ENCODE measurements around the gene NMNAT2. TPM values are rescaled to one million over a fixed set of nuclear protein-coding genes. Genes with fewer than 3 reads are reported as not detected.
A peak's percentile ranks its signal among the peaks of the same experiment; 100 is the strongest.
"Not testable (repeated sequence)": the region's sequence is repeated elsewhere in the genome, so short reads cannot be mapped to it uniquely, and the experiment has no call there.

Gene NMNAT2
- total RNA-seq, 1 experiment from 2014 or later = 11.4 TPM

- Mint-ChIP-seq H3K36me3 (ENCODE audit: insufficient read depth in 1 of 3, low read depth in 3 of 3) (no peaks in the 10 kb centered on the region), H3K4me1 (peaks cover 28% of the 10 kb centered on the region in 2 experiments), H3K9me3 (no peaks in the 10 kb centered on the region), H3K4me3 (no peak overlapping the region), H3K27ac (no peak overlapping the region), H3K27me3 (ENCODE audit: low read depth) (no peaks in the 10 kb centered on the region; the same call in 1 of the 2 replicates)
- H2BK12ac ChIP-seq (ENCODE audit: insufficient read length, low read depth, low read length) = no peak overlapping the region
- H3K9me3 ChIP-seq (ENCODE audit: control insufficient read depth, low read depth, low read length) = no peaks in the 10 kb centered on the region
- H3K27ac ChIP-seq (ENCODE audit: insufficient read length, low read depth, low read length) = no peak overlapping the region
- no peak overlapping the region for H3K23ac ChIP-seq (ENCODE audit: insufficient read length, low read depth, low read length)
- DNase-seq = peak; percentile 14
- no peak overlapping the region for H2AFZ ChIP-seq (ENCODE audit: low read length)
- H2BK120ac ChIP-seq (ENCODE audit: low read depth, low read length, poor library complexity, severe bottlenecking) = no peak overlapping the region
- no peak overlapping the region for H3K14ac ChIP-seq (ENCODE audit: insufficient read depth, low read length)
- H3K9ac ChIP-seq (ENCODE audit: extremely low read depth, insufficient read length, low read length) = no peak overlapping the region
- no peak overlapping the region for H4K5ac ChIP-seq (ENCODE audit: insufficient read length, low read depth, low read length)
- H3K18ac ChIP-seq (ENCODE audit: insufficient read length, low read depth, low read length) = no peak overlapping the region
- WGBS (ENCODE audit: extremely low coverage, insufficient read length, low lambda C conversion rate) = no CpG with 5 or more reads among the region's 3 CpGs
- H3K4me1 ChIP-seq (ENCODE audit: insufficient read depth, low read length) = peaks cover 8% of the 10 kb centered on the region; the same call in 1 of the 2 replicates
- no peak overlapping the region for H3K56ac ChIP-seq (ENCODE audit: insufficient read length, low read depth, low read length)
- no peaks in the 10 kb centered on the region for H3K79me2 ChIP-seq (ENCODE audit: insufficient read depth, low read length)
- H4K91ac ChIP-seq (ENCODE audit: insufficient read length, low read depth, low read length) = no peak overlapping the region
- H3K23me2 ChIP-seq (ENCODE audit: insufficient read length, low read depth, low read length, poor library complexity, severe bottlenecking) = no peaks in the 10 kb centered on the region
- no peak overlapping the region for H2BK5ac ChIP-seq (ENCODE audit: insufficient read length, low read length)
- no peak overlapping the region for H3T11ph ChIP-seq (ENCODE audit: low read length)
- H4K20me1 ChIP-seq (ENCODE audit: control insufficient read depth, insufficient read depth, insufficient read length) = no peaks in the 10 kb centered on the region
- no peak overlapping the region for H3K4ac ChIP-seq (ENCODE audit: low read depth, low read length)
- no peak for TF ChIP-seq CTCF (conservative IDR thresholded peaks at IDR 0.05)
- H3K4me2 ChIP-seq (ENCODE audit: insufficient read depth, insufficient read length, low read length) = no peak overlapping the region
- H2AK5ac ChIP-seq (ENCODE audit: insufficient read length, low read length) = no peak overlapping the region
- H3K27me3 ChIP-seq (ENCODE audit: insufficient read depth, low read length) = no peaks in the 10 kb centered on the region
- no peak overlapping the region for H2BK20ac ChIP-seq (ENCODE audit: low read depth, low read length, poor library complexity, severe bottlenecking)
- H3K79me1 ChIP-seq (ENCODE audit: insufficient read depth, low read depth, low read length, poor library complexity, severe bottlenecking) = no peaks in the 10 kb centered on the region
- H4K8ac ChIP-seq (replicated peaks; ENCODE audit: insufficient read length, low read depth, low read length) = no peak overlapping the region
- H2BK15ac ChIP-seq (ENCODE audit: low read depth, low read length) = no peak overlapping the region
Measured at GRCh38 chr1:183274836-183275235, 143.3 kb downstream of the NMNAT2 start.

GRCh38 chr1:183273984-183274383 is 144.2 kb downstream of the NMNAT2 start:
- not testable (repeated sequence) for H4K8ac ChIP-seq (replicated peaks; ENCODE audit: insufficient read length, low read depth, low read length); H2BK15ac ChIP-seq (ENCODE audit: low read depth, low read length); H3K9me3 Mint-ChIP-seq; H3K79me2 ChIP-seq (ENCODE audit: insufficient read depth, low read length); H3K23me2 ChIP-seq (ENCODE audit: insufficient read length, low read depth, low read length, poor library complexity, severe bottlenecking); H4K20me1 ChIP-seq (ENCODE audit: control insufficient read depth, insufficient read depth, insufficient read length); H3K27me3 ChIP-seq (ENCODE audit: insufficient read depth, low read length); H2BK120ac ChIP-seq (ENCODE audit: low read depth, low read length, poor library complexity, severe bottlenecking); H2AFZ ChIP-seq (ENCODE audit: low read length); H3K36me3 Mint-ChIP-seq (ENCODE audit: insufficient read depth in 1 of 3, low read depth in 3 of 3); H2BK20ac ChIP-seq (ENCODE audit: low read depth, low read length, poor library complexity, severe bottlenecking); H3K23ac ChIP-seq (ENCODE audit: insufficient read length, low read depth, low read length); H2AK5ac ChIP-seq (ENCODE audit: insufficient read length, low read length); H3K27ac ChIP-seq (ENCODE audit: insufficient read length, low read depth, low read length); H3K79me1 ChIP-seq (ENCODE audit: insufficient read depth, low read depth, low read length, poor library complexity, severe bottlenecking); H2BK5ac ChIP-seq (ENCODE audit: insufficient read length, low read length); H3K4me1 ChIP-seq (ENCODE audit: insufficient read depth, low read length); H4K91ac ChIP-seq (ENCODE audit: insufficient read length, low read depth, low read length); H3K9me3 ChIP-seq (ENCODE audit: control insufficient read depth, low read depth, low read length); H3K27me3 Mint-ChIP-seq (ENCODE audit: low read depth); H3K4me2 ChIP-seq (ENCODE audit: insufficient read depth, insufficient read length, low read length); H3K4ac ChIP-seq (ENCODE audit: low read depth, low read length); H3K56ac ChIP-seq (ENCODE audit: insufficient read length, low read depth, low read length); H3K4me3 Mint-ChIP-seq; H2BK12ac ChIP-seq (ENCODE audit: insufficient read length, low read depth, low read length); H3K14ac ChIP-seq (ENCODE audit: insufficient read depth, low read length); H4K5ac ChIP-seq (ENCODE audit: insufficient read length, low read depth, low read length); H3T11ph ChIP-seq (ENCODE audit: low read length); DNase-seq; H3K9ac ChIP-seq (ENCODE audit: extremely low read depth, insufficient read length, low read length); H3K18ac ChIP-seq (ENCODE audit: insufficient read length, low read depth, low read length)
- no CpG with 5 or more reads among the region's 4 CpGs for WGBS (ENCODE audit: extremely low coverage, insufficient read length, low lambda C conversion rate)
- Mint-ChIP-seq H3K4me1 (peaks cover 20% of the 10 kb centered on the region in 2 experiments), H3K27ac (peak overlapping the region in 1 of 3 experiments; percentile 72; a peak in 1 of 7 replicates)
